HepG2 (cell line): Measurements from ENCODE around the gene FTL. TPM values are rescaled to one million over a fixed set of nuclear protein-coding genes. Genes with fewer than 3 reads are reported as not detected.

ENCODE experiments used
- GFI1 ChIP-seq: sonication (generic); formaldehyde crosslinking; IDR thresholded peaks from 2 replicates; pipeline ENCODE4 v1.5.0; 2020; ENCODE audit warnings: missing genetic modification reagents, mild to moderate bottlenecking, borderline replicate concordance
- HES4 ChIP-seq: sonication (generic); formaldehyde crosslinking; IDR thresholded peaks from 2 replicates; pipeline ENCODE4 v1.9.0; 2021; ENCODE audit warnings: mild to moderate bottlenecking, missing genetic modification reagents, borderline replicate concordance
- IRF2 ChIP-seq: IDR thresholded peaks from 2 replicates; pipeline ENCODE4 v1.6.1; 2018; ENCODE audit warnings: missing genetic modification reagents, missing compliant biosample characterization
- KLF12 ChIP-seq: sonication (generic); formaldehyde crosslinking; IDR thresholded peaks from 2 replicates; pipeline ENCODE4 v1.4.0; 2020; ENCODE audit warnings: missing genetic modification reagents, borderline replicate concordance
- NAIF1 ChIP-seq: sonication (generic); formaldehyde crosslinking; IDR thresholded peaks from 2 replicates; pipeline ENCODE4 v1.5.0; 2020; ENCODE audit warnings: mild to moderate bottlenecking, missing genetic modification reagents, borderline replicate concordance
- NBN ChIP-seq: fragments of 450-650 bp; conservative IDR thresholded peaks from 2 replicates; pipeline ENCODE4 v1.6.1; 2017
- NPAS2 ChIP-seq: sonication (generic); formaldehyde crosslinking; IDR thresholded peaks from 2 replicates; pipeline ENCODE4 v1.8.0; 2022; ENCODE audit warnings: mild to moderate bottlenecking, missing genetic modification reagents, borderline replicate concordance
- PHF8 ChIP-seq: sonication (generic); formaldehyde crosslinking; IDR thresholded peaks from 2 replicates; pipeline ENCODE4 v1.5.0; 2020; ENCODE audit warnings: missing genetic modification reagents
- RELA ChIP-seq: sonication (generic); formaldehyde crosslinking; IDR thresholded peaks from 2 replicates; pipeline ENCODE4 v1.4.0; 2020; ENCODE audit warnings: missing genetic modification reagents
- SALL2 ChIP-seq: sonication (generic); formaldehyde crosslinking; IDR thresholded peaks from 2 replicates; pipeline ENCODE4 v1.8.1; 2023; ENCODE audit warnings: mild to moderate bottlenecking, missing genetic modification reagents, inconsistent platforms
- TAF15 ChIP-seq: fragments of 200-400 bp; formaldehyde crosslinking; IDR thresholded peaks from one replicate; pipeline ENCODE4 v1.6.1; 2018; ENCODE audit warnings: mild to moderate bottlenecking, low read depth, low read length; ENCODE audit not compliant: poor library complexity, severe bottlenecking
- THAP11 ChIP-seq: IDR thresholded peaks from 2 replicates; pipeline ENCODE4 v1.6.1; 2016; ENCODE audit warnings: missing biosample characterization, missing genetic modification reagents
- TP53 ChIP-seq: sonication (generic); formaldehyde crosslinking; conservative IDR thresholded peaks from 2 replicates; pipeline ENCODE4 v1.4.0; 2020; ENCODE audit warnings: missing genetic modification reagents
- ZFP1 ChIP-seq: IDR thresholded peaks from 2 replicates; pipeline ENCODE4 v1.6.1; 2016
- ZNF326 ChIP-seq: sonication (generic); formaldehyde crosslinking; IDR thresholded peaks from 2 replicates; pipeline ENCODE4 v1.4.0; 2020; ENCODE audit warnings: missing genetic modification reagents, borderline replicate concordance
- ZNF550 ChIP-seq: sonication (generic); formaldehyde crosslinking; IDR thresholded peaks from 2 replicates; pipeline ENCODE4 v1.4.0; 2020; ENCODE audit warnings: mild to moderate bottlenecking, missing genetic modification reagents, borderline replicate concordance
- ZNF567 ChIP-seq: sonication (generic); formaldehyde crosslinking; IDR thresholded peaks from 2 replicates; pipeline ENCODE4 v1.8.1; 2023; ENCODE audit warnings: mild to moderate bottlenecking, missing genetic modification reagents, borderline replicate concordance
- ZNF670 ChIP-seq: sonication (generic); formaldehyde crosslinking; IDR thresholded peaks from 2 replicates; pipeline ENCODE4 v1.8.0; 2022; ENCODE audit warnings: mild to moderate bottlenecking, missing genetic modification reagents, borderline replicate concordance
- ZNF772 ChIP-seq: sonication (generic); formaldehyde crosslinking; IDR thresholded peaks from 2 replicates; pipeline ENCODE4 v1.5.0; 2020; ENCODE audit warnings: mild to moderate bottlenecking, missing genetic modification reagents
- ZNF792 ChIP-seq: IDR thresholded peaks from 2 replicates; pipeline ENCODE4 v1.6.1; 2016
- polyA plus RNA-seq, 8 experiments: library from polyadenylated mRNA; depleted of rRNA in 3 of 8; stranded (reverse) in 7 of 8; unstranded in 1 of 8; fragments of >200 nt; fragmentation: Illumina TruSeq in 4 of 8; extraction: Trizol in 4 of 8; gene quantifications; 2 replicates each; pipeline versions ENCODE4 v1.2.1 to v1.2.3, GENCODE V29; 2011 to 2016; ENCODE audit warnings: low read depth in 4 of 8, missing spikeins in 1 of 8, mixed read lengths in 1 of 8; ENCODE audit not compliant: insufficient read depth in 1 of 8
- total RNA-seq, 5 experiments: library from RNA; depleted of rRNA; stranded (reverse); fragments of >200 nt; fragmentation: Illumina TruSeq; extraction: Trizol; gene quantifications; 2 replicates each; pipeline ENCODE4 v1.2.3, GENCODE V29; 2016; ENCODE audit warnings: low read depth in 1 of 5
- TF ChIP-seq, protein P1 (sequence below): sonication (generic); formaldehyde crosslinking; IDR thresholded peaks from 2 replicates; pipeline ENCODE4 v1.8.0; 2023; ENCODE audit warnings: mild to moderate bottlenecking, missing genetic modification reagents
- TF ChIP-seq, protein P2 (sequence below): sonication (generic); formaldehyde crosslinking; IDR thresholded peaks from 2 replicates; pipeline ENCODE4 v1.4.0; 2020; ENCODE audit warnings: mild to moderate bottlenecking, missing genetic modification reagents
- TF ChIP-seq, protein P3 (sequence below): IDR thresholded peaks from 2 replicates; pipeline ENCODE4 v1.6.1; 2016; ENCODE audit warnings: missing genetic modification reagents, missing compliant biosample characterization
- TF ChIP-seq, protein P4 (sequence below): sonication (generic); formaldehyde crosslinking; IDR thresholded peaks from 2 replicates; pipeline ENCODE4 v1.4.0; 2020; ENCODE audit warnings: missing genetic modification reagents
- TF ChIP-seq, protein P5 (sequence below): sonication (generic); formaldehyde crosslinking; IDR thresholded peaks from 2 replicates; pipeline ENCODE4 v1.4.0; 2020; ENCODE audit warnings: mild to moderate bottlenecking, missing genetic modification reagents
- TF ChIP-seq, protein P6 (sequence below): sonication (generic); formaldehyde crosslinking; IDR thresholded peaks from 2 replicates; pipeline ENCODE4 v1.4.0; 2020; ENCODE audit warnings: mild to moderate bottlenecking, missing genetic modification reagents

Gene FTL
- total and polyA plus RNA-seq, 2 of the 13 experiments (the other 11 are each of a cell fraction or from before 2014, with no cell fraction given): 2,721 to 8,800 TPM

DNA sequence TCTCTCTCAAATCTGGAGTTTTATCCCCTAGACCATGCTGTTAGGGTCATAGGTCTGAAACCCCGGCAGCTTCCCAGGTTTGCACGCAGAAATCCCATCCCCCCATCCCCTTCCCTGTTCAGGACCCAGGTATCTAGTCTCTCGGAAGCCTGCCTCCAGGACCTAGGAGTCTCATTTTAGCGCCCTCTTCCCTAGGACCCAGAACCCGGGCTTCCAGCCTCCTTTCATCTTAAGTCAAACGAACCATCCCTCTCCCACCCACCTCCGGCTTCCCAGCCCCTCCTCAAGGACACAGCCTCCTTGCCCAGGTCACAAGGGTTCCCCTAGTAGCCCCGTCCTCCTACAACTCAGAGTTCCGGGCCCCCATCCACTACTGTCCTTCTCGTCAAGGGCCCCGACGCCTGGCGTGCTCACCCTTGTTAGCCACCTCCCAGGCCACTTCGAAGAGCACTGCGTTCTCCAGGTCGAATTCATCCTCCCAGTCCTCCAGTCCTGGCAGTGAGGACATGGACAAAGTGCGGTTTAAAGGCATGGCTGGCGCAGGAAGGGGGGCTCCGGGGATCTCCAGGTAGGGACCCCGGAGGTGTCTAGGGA is 27.6 kb downstream of the FTL start (continued):
- TF ChIP-seq KLF12 (CRISPR knock-in tag) (peak; percentile 20; the same call in 1 of the 2 replicates), ZNF772 (CRISPR knock-in tag) (peak; percentile 76; the same call in 1 of the 2 replicates), RELA (CRISPR knock-in tag) (0 out of 2 replicates have a peak, but pooled peaks have one; percentile 14), ZFP1 (CRISPR knock-in tag) (no peak), ZNF567 (CRISPR knock-in tag) (peak; percentile 94), ZNF550 (CRISPR knock-in tag) (0 out of 2 replicates have a peak, but pooled peaks have one; percentile 44), ZNF670 (CRISPR knock-in tag) (no peak), NAIF1 (CRISPR knock-in tag) (no peak), IRF2 (no peak), NBN (no peak), GFI1 (CRISPR knock-in tag) (peak; percentile 59; the same call in 1 of the 2 replicates), THAP11 (CRISPR knock-in tag) (no peak), NPAS2 (CRISPR knock-in tag) (no peak), TP53 (no peak), SALL2 (CRISPR knock-in tag) (0 out of 2 replicates have a peak, but pooled peaks have one; percentile 19), TAF15 (no peak), ZNF326 (no peak), PHF8 (peak; percentile 70; the same call in 1 of the 2 replicates), ZNF792 (CRISPR knock-in tag) (no peak), HES4 (CRISPR knock-in tag) (0 out of 2 replicates have a peak, but pooled peaks have one; percentile 22)
- TF ChIP-seq, protein P1, sequence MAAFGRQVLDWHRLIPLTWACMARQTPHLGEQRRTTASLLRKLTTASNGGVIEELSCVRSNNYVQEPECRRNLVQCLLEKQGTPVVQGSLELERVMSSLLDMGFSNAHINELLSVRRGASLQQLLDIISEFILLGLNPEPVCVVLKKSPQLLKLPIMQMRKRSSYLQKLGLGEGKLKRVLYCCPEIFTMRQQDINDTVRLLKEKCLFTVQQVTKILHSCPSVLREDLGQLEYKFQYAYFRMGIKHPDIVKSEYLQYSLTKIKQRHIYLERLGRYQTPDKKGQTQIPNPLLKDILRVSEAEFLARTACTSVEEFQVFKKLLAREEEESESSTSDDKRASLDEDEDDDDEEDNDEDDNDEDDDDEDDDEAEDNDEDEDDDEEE (CRISPR knock-in tag): no peak; the same call in 1 of the 2 replicates
- TF ChIP-seq, protein P2, sequence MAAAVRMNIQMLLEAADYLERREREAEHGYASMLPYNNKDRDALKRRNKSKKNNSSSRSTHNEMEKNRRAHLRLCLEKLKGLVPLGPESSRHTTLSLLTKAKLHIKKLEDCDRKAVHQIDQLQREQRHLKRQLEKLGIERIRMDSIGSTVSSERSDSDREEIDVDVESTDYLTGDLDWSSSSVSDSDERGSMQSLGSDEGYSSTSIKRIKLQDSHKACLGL: peak; percentile 20; the same call in 1 of the 2 replicates
- TF ChIP-seq, protein P3, sequence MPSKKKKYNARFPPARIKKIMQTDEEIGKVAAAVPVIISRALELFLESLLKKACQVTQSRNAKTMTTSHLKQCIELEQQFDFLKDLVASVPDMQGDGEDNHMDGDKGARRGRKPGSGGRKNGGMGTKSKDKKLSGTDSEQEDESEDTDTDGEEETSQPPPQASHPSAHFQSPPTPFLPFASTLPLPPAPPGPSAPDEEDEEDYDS (CRISPR knock-in tag): no peak
- TF ChIP-seq, protein P4, sequence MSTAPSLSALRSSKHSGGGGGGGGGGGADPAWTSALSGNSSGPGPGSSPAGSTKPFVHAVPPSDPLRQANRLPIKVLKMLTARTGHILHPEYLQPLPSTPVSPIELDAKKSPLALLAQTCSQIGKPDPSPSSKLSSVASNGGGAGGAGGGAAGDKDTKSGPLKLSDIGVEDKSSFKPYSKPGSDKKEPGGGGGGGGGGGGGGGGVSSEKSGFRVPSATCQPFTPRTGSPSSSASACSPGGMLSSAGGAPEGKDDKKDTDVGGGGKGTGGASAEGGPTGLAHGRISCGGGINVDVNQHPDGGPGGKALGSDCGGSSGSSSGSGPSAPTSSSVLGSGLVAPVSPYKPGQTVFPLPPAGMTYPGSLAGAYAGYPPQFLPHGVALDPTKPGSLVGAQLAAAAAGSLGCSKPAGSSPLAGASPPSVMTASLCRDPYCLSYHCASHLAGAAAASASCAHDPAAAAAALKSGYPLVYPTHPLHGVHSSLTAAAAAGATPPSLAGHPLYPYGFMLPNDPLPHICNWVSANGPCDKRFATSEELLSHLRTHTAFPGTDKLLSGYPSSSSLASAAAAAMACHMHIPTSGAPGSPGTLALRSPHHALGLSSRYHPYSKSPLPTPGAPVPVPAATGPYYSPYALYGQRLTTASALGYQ: no peak
- TF ChIP-seq, protein P5, sequence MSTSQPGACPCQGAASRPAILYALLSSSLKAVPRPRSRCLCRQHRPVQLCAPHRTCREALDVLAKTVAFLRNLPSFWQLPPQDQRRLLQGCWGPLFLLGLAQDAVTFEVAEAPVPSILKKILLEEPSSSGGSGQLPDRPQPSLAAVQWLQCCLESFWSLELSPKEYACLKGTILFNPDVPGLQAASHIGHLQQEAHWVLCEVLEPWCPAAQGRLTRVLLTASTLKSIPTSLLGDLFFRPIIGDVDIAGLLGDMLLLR (CRISPR knock-in tag): 0 out of 2 replicates have a peak, but pooled peaks have one; percentile 17
- TF ChIP-seq, protein P6, sequence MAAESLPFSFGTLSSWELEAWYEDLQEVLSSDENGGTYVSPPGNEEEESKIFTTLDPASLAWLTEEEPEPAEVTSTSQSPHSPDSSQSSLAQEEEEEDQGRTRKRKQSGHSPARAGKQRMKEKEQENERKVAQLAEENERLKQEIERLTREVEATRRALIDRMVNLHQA (CRISPR knock-in tag): no peak
